A673 (cell line): ENCODE data around the gene GNA14. TPM values are rescaled to one million over a fixed set of nuclear protein-coding genes. Genes with fewer than 3 reads are reported as not detected.
A peak's percentile ranks its signal among the peaks of the same experiment; 100 is the strongest.

Experiments used
- BruUV-seq: library from RNA; stranded (reverse); fragments of 400-500 nt; replicated peaks from 2 replicates; lab custom pipeline; 2021; lab: Mats Ljungman, UMichigan
- CTCF ChIA-PET: fragments of 300-600 bp; sonication (Branson Sonifier 250); formaldehyde crosslinking; loops from one replicate; lab custom pipeline; 2022; ENCODE audit warnings: antibody characterized with exemption; lab: Charles Lee
- POLR2A ChIA-PET: fragments of 300-600 bp; sonication (Branson Sonifier 250); formaldehyde crosslinking; loops from one replicate; lab custom pipeline; 2022; ENCODE audit warnings: antibody characterized with exemption; ENCODE audit not compliant: low non-redundant PET; lab: Charles Lee
- DNase-seq: peaks from one replicate; pipeline ENCODE4 v3.0.0-alpha.2; 2015; ENCODE audit warnings: low spot score
- H3K27ac ChIP-seq: fragments of 200-600 bp; sonication (generic); 2 replicates; pipeline ENCODE4 v1.5.1; 2016; ENCODE audit warnings: mixed run types, low read depth, mild to moderate bottlenecking, mixed read lengths, antibody characterized with exemption, low read length; ENCODE audit not compliant: poor library complexity, severe bottlenecking
- H3K27me3 ChIP-seq: fragments of 200-600 bp; sonication (generic); replicated peaks from 2 replicates; pipeline ENCODE4 v1.6.1; 2017; ENCODE audit warnings: mixed run types, low read depth, mild to moderate bottlenecking, mixed read lengths, antibody characterized with exemption, low read length; ENCODE audit not compliant: insufficient read depth, poor library complexity
- H3K36me3 ChIP-seq: fragments of 200-600 bp; sonication (generic); 2 replicates; pipeline ENCODE4 v1.6.1; 2016; ENCODE audit warnings: mixed run types, mild to moderate bottlenecking, mixed read lengths, antibody characterized with exemption, low read length; ENCODE audit not compliant: insufficient read depth, poor library complexity, severe bottlenecking
- H3K4me1 ChIP-seq: fragments of 200-600 bp; sonication (generic); 2 replicates; pipeline ENCODE4 v1.6.1; 2017; ENCODE audit warnings: mixed run types, mild to moderate bottlenecking, mixed read lengths, antibody characterized with exemption, low read length; ENCODE audit not compliant: insufficient read depth, poor library complexity, severe bottlenecking
- H3K4me3 ChIP-seq: fragments of 200-600 bp; sonication (generic); 2 replicates; pipeline ENCODE4 v1.5.1; 2016; ENCODE audit warnings: low read depth, mixed run types, mild to moderate bottlenecking, mixed read lengths, low read length; ENCODE audit not compliant: poor library complexity, severe bottlenecking
- H3K9me3 ChIP-seq: fragments of 200-600 bp; sonication (generic); 2 replicates; pipeline ENCODE4 v1.6.1; 2016; ENCODE audit warnings: mixed run types, low read depth, mild to moderate bottlenecking, mixed read lengths, antibody characterized with exemption, low read length; ENCODE audit not compliant: poor library complexity, severe bottlenecking
- CTCF ChIP-seq: fragments of 300-800, 200-600 bp; sonication (generic); conservative IDR thresholded peaks from 2 replicates; pipeline ENCODE4 v1.5.1; 2017; ENCODE audit warnings: low read depth, mild to moderate bottlenecking, antibody characterized with exemption, low read length, moderate library complexity, mixed read lengths
- EZH2 ChIP-seq: fragments of 200-600 bp; sonication (generic); IDR thresholded peaks from 2 replicates; pipeline ENCODE4 v1.6.1; 2017; ENCODE audit warnings: borderline replicate concordance, low read depth, mild to moderate bottlenecking, mixed read lengths, antibody characterized with exemption, low read length; ENCODE audit not compliant: poor library complexity, severe bottlenecking
- intact Hi-C: fragments of 100-400 bp; cut with micrococcal nuclease; formaldehyde crosslinking; loops from one replicate; pipeline ENCODE4 v1.10.0; 2022; ENCODE audit not compliant: unreplicated experiment
- total RNA-seq: library from RNA; stranded (reverse); gene quantifications from 2 replicates; pipeline ENCODE4 v1.2.3, GENCODE V29; 2021

Gene GNA14
- total RNA-seq, 1 experiment from 2014 or later: 2.7 TPM

DNA sequence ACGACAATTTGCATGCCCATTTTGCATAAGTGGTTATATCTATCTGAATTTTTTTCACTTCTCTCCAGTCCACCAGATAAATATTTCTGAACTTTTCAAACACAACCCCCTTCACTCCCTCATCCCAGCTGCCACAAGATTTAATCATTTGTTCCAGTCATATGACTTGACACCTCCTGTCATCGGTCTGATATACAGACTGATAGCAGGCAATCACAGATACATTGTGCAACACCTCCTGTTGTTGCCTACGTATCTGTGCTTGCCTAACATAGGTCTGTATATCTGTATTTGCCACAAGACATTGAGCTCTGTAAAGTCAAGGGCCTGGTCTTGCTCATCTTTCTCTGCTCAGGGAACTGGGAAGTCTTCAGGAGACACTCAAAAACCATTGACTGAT, 65.6 kb downstream of the GNA14 start:
- Histone ChIP-seq H3K4me1 (peaks cover 5% of the 10 kb centered on the region), H3K9me3 (no peaks in the 10 kb centered on the region), H3K27ac (no peak overlapping the region), H3K36me3 (no peaks in the 10 kb centered on the region), H3K4me3 (no peak overlapping the region), H3K27me3 (no peaks in the 10 kb centered on the region)
- BruUV-seq: no TSS peak
- ChIA-PET POLR2A (no interaction called here), CTCF (no interaction called here)
- no peak for DNase-seq
- TF ChIP-seq EZH2: no peak
- TF ChIP-seq CTCF: no peak
- intact Hi-C loops: no loop called here

DNA sequence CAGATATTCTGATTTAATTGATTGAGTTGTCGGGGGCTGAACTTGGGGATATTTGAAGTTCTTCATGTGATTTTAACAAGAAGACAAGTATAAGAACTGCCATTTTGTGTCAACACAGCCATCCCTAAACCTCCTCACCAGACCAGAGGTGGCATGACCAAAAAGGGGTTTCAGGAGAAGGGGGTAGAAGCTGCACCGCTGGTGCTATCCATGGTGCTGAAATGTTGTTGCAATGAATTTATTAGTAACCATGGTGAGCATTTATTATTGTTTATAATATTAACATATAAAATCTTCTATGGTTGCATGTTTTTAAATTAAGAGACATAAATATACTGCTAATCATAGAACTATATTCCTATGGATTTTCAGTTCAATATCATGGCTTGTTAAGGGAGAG, 72.3 kb downstream of the GNA14 start:
- DNase-seq: peak; percentile 66
- CTCF ChIA-PET: no interaction called here
- H3K4me3 ChIP-seq: no peak overlapping the region
- H3K27me3 ChIP-seq: no peaks in the 10 kb centered on the region
- intact Hi-C loops: no loop called here
- TF ChIP-seq EZH2: no peak
- TF ChIP-seq CTCF: no peak
- BruUV-seq: no TSS peak
- no peaks in the 10 kb centered on the region for H3K36me3 ChIP-seq
- H3K27ac ChIP-seq: no peak overlapping the region
- H3K9me3 ChIP-seq: no peaks in the 10 kb centered on the region
- POLR2A ChIA-PET: no interaction called here
- H3K4me1 ChIP-seq: no peaks in the 10 kb centered on the region

DNA sequence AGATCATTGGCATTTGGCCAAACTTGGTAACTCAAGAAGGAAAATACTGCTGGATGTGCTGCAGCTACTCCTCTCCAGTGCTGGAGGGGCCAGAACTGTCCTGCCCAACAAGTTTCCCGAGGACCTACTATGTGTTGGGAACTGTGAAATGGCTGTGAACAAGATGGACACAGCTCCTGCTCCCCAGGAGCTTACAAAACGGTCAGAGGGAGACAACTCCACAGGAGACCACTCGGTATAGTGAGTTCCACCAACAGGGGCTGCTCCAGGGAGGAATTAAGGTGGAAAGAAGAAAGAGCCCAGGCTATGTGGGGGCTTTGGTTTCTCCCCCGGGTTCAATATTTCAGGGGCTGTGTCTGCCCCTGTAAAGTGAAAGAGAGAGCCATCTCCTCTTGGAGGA, 78.8 kb downstream of the GNA14 start:
- ChIA-PET CTCF (no interaction called here), POLR2A (no interaction called here)
- TF ChIP-seq CTCF (no peak), EZH2 (no peak)
- H3K4me1 ChIP-seq: peaks cover 4% of the 10 kb centered on the region
- DNase-seq: peak; percentile 39
- H3K4me3 ChIP-seq: no peak overlapping the region
- H3K27ac ChIP-seq: no peak overlapping the region
- intact Hi-C loops: no loop called here
- H3K9me3 ChIP-seq: no peaks in the 10 kb centered on the region
- no TSS peak for BruUV-seq
- H3K27me3 ChIP-seq: no peaks in the 10 kb centered on the region
- H3K36me3 ChIP-seq: no peaks in the 10 kb centered on the region
